SK-N-SH (cell line): Measurements from ENCODE around the gene SNRNP70.

Experiments
- EP300 ChIP-seq, 2 experiments: IDR thresholded peaks; 2 replicates each; pipeline versions ENCODE4 v1.4.0 to v1.6.1; 2012; ENCODE audit warnings: borderline replicate concordance in 1 of 2, low read depth in 1 of 2, low read length in 1 of 2
- EZH2phosphoT487 ChIP-seq: fragments of 200-600 bp; sonication (generic); IDR thresholded peaks from 2 replicates; pipeline ENCODE4 v1.6.1; 2017; ENCODE audit warnings: low read depth, mixed run types, mild to moderate bottlenecking, antibody characterized with exemption, moderate library complexity, borderline replicate concordance
- FOXM1 ChIP-seq: IDR thresholded peaks from 2 replicates; pipeline ENCODE4 v1.4.0; 2012; ENCODE audit warnings: low read depth, mild to moderate bottlenecking
- MEF2A ChIP-seq: IDR thresholded peaks from 2 replicates; pipeline ENCODE4 v1.4.0; 2012; ENCODE audit warnings: low read depth, borderline replicate concordance
- RAD21 ChIP-seq: IDR thresholded peaks from 2 replicates; pipeline ENCODE4 v1.6.1; 2012; ENCODE audit warnings: mild to moderate bottlenecking, low read length
- SIN3A ChIP-seq: IDR thresholded peaks from 2 replicates; pipeline ENCODE4 v1.6.1; 2012; ENCODE audit warnings: low read depth, mild to moderate bottlenecking, low read length, moderate library complexity, borderline replicate concordance
- SMC3 ChIP-seq: IDR thresholded peaks from 2 replicates; pipeline ENCODE4 v1.6.1; 2012; ENCODE audit warnings: low read depth, low read length, improper control_type of control experiment
- TF ChIP-seq, protein P1 (sequence below): fragments of 200-600 bp; sonication (generic); IDR thresholded peaks from 2 replicates; pipeline ENCODE4 v1.6.1; 2017; ENCODE audit warnings: antibody characterized with exemption, mild to moderate bottlenecking, moderate library complexity
- TF ChIP-seq, protein P2 (sequence below): IDR thresholded peaks from 2 replicates; pipeline ENCODE4 v1.6.1; 2012; ENCODE audit warnings: mild to moderate bottlenecking, low read depth, low read length, moderate library complexity
- TF ChIP-seq, protein P3 (sequence below): fragments of 150-350 bp; IDR thresholded peaks from 2 replicates; pipeline ENCODE4 v1.6.1; 2017; ENCODE audit warnings: antibody characterized with exemption, low read length, low read depth, borderline replicate concordance

DNA sequence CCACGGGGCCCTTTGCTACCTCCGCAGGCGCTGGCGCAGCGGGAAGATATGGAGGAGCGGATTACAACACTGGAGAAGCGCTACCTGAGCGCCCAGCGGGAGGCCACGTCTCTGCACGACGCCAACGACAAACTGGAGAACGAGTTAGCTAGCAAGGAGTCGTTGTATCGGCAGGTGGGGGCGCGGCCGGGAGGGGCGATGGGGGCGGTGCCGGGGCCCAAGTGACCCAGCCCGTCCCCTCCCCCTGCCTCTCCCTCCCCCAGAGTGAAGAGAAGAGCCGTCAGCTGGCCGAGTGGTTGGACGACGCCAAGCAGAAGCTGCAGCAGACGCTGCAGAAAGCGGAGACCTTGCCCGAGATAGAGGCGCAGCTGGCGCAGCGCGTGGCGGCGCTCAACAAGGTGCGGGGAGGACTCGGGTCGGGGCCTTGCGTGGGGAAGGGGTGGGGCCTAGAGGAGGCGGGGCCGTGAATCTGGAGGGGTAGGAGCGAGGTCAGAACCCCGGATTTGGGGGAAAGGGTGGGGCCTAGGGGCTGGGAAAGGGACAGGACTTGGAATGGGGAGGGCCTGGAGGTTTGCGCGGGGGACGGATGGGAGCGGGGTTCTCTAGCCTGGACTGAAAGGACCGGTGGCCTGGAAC is 47.8 kb downstream of the SNRNP70 start:
- TF ChIP-seq EP300 (IDR thresholded peaks at IDR 0.05; ENCODE audit: borderline replicate concordance in 1 of 2, low read depth in 1 of 2, low read length in 1 of 2) (no peak), MEF2A (no peak), EZH2phosphoT487 (no peak), FOXM1 (no peak), RAD21 (no peak), SIN3A (no peak), SMC3 (no peak)
- TF ChIP-seq, protein P1, sequence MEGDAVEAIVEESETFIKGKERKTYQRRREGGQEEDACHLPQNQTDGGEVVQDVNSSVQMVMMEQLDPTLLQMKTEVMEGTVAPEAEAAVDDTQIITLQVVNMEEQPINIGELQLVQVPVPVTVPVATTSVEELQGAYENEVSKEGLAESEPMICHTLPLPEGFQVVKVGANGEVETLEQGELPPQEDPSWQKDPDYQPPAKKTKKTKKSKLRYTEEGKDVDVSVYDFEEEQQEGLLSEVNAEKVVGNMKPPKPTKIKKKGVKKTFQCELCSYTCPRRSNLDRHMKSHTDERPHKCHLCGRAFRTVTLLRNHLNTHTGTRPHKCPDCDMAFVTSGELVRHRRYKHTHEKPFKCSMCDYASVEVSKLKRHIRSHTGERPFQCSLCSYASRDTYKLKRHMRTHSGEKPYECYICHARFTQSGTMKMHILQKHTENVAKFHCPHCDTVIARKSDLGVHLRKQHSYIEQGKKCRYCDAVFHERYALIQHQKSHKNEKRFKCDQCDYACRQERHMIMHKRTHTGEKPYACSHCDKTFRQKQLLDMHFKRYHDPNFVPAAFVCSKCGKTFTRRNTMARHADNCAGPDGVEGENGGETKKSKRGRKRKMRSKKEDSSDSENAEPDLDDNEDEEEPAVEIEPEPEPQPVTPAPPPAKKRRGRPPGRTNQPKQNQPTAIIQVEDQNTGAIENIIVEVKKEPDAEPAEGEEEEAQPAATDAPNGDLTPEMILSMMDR: no peak
- TF ChIP-seq, protein P2, sequence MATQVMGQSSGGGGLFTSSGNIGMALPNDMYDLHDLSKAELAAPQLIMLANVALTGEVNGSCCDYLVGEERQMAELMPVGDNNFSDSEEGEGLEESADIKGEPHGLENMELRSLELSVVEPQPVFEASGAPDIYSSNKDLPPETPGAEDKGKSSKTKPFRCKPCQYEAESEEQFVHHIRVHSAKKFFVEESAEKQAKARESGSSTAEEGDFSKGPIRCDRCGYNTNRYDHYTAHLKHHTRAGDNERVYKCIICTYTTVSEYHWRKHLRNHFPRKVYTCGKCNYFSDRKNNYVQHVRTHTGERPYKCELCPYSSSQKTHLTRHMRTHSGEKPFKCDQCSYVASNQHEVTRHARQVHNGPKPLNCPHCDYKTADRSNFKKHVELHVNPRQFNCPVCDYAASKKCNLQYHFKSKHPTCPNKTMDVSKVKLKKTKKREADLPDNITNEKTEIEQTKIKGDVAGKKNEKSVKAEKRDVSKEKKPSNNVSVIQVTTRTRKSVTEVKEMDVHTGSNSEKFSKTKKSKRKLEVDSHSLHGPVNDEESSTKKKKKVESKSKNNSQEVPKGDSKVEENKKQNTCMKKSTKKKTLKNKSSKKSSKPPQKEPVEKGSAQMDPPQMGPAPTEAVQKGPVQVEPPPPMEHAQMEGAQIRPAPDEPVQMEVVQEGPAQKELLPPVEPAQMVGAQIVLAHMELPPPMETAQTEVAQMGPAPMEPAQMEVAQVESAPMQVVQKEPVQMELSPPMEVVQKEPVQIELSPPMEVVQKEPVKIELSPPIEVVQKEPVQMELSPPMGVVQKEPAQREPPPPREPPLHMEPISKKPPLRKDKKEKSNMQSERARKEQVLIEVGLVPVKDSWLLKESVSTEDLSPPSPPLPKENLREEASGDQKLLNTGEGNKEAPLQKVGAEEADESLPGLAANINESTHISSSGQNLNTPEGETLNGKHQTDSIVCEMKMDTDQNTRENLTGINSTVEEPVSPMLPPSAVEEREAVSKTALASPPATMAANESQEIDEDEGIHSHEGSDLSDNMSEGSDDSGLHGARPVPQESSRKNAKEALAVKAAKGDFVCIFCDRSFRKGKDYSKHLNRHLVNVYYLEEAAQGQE: no peak
- TF ChIP-seq, protein P3, sequence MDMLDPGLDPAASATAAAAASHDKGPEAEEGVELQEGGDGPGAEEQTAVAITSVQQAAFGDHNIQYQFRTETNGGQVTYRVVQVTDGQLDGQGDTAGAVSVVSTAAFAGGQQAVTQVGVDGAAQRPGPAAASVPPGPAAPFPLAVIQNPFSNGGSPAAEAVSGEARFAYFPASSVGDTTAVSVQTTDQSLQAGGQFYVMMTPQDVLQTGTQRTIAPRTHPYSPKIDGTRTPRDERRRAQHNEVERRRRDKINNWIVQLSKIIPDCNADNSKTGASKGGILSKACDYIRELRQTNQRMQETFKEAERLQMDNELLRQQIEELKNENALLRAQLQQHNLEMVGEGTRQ: no peak
